GM20431 (cell line): ENCODE results near the gene CLDN7.

Source experiments
- in situ Hi-C: fragments of 300-500 bp; cut with MseI, MboI; formaldehyde crosslinking; loops from one replicate; pipeline ENCODE4 v1.15.0; 2020; ENCODE audit warnings: low sequenced_read_pairs; ENCODE audit not compliant: unreplicated experiment

CLDN7 gene

DNA sequence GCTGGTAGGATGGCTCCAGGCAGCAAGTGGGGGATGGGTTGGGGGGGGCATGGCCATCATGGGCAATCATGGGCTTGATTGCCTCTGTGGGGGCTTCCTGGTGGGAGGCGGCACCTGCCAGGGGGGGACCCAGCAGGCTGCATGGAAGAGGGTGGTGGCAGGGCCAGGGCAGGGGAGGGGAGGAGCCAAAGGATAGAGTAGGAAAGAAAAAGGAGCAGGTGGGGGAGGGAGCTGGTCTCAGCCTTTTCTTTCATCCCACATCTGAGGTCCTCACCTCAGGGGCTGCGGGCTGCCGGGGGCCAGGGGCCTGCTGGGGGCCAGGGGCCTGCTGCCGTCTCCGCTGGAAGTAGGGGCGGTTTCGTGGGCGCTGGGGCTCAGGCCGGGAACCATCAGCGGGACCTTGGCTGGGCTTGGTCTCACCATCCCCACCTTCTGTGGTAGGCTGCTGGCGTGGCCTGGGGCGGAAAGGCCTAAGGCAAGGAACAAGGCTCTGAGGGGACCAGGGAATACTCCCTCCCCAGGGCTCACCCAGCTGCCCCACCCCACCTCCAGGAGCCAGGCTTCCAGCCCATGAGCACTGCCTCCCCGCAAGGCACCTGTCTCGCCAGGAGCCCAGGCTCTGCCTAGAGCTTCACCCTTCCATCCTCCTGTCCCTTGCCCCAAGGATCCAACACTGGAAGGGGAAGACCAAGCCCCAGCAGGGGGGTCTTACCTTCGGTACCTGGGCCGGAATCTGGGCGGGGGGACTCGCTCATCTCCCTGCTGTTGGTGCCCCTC is 27.2 kb upstream of the CLDN7 start:
- in situ Hi-C loops, result loop anchor here (25.0 kb wide), 1 partner anchor 227 kb away; no protein-coding TSS in a partner anchor

DNA sequence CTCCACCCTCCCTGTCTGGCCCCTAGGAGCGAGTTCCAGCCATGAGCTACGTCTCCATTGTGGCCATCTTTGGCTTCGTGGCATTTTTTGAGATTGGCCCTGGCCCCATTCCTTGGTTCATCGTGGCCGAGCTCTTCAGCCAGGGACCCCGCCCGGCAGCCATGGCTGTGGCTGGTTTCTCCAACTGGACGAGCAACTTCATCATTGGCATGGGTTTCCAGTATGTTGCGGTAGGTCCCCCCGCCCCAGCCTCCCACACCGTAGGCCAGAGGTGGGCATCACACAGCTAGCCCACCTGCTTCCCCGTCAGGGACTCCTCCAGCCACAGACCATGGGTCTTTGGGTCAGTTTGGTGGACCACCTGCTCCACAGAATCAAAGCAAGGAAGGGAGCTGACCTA is 23.4 kb upstream of the CLDN7 start:
- in situ Hi-C loops, result loop anchor here (25.0 kb wide), 1 partner anchor 223 kb away; no protein-coding TSS in a partner anchor

DNA sequence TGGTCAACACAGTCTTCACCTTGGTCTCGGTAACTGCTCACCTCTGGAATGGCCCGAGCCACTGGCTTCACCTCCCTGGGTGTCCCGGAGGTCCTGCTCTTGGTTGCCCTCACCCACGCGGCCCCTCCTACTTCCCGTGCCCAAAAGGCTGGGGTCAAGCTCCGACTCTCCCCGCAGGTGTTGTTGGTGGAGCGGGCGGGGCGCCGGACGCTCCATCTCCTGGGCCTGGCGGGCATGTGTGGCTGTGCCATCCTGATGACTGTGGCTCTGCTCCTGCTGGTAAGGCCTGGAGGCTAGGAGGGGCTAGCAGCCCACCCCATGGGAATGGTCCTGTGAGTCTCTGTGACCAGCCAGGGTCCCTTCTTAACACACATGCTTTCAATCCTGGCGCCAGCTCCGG is 22.6 kb upstream of the CLDN7 start:
- in situ Hi-C loops, result loop anchor here (25.0 kb wide), 1 partner anchor 223 kb away; no protein-coding TSS in a partner anchor

DNA sequence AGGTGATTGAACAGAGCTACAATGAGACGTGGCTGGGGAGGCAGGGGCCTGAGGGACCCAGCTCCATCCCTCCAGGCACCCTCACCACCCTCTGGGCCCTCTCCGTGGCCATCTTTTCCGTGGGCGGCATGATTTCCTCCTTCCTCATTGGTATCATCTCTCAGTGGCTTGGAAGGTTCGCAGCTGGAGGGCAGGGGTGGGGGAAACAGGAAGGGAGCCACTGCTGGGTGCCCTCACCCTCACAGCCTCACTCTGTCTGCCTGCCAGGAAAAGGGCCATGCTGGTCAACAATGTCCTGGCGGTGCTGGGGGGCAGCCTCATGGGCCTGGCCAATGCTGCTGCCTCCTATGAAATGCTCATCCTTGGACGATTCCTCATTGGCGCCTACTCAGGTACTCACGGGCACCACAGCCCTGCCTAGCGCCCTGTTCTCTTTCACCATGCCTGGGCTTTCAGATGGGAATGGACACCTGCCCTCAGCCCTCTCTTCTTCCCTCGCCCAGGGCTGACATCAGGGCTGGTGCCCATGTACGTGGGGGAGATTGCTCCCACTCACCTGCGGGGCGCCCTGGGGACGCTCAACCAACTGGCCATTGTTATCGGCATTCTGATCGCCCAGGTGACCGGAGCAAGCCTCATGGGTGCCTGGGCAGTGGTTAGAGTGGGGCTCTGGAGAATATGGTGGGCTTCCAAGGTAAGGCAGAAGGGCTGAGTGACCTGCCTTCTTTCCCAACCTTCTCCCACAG is 21.4 kb upstream of the CLDN7 start:
- in situ Hi-C loops, result loop anchor here (25.0 kb wide), 1 partner anchor 221 kb away; no protein-coding TSS in a partner anchor

DNA sequence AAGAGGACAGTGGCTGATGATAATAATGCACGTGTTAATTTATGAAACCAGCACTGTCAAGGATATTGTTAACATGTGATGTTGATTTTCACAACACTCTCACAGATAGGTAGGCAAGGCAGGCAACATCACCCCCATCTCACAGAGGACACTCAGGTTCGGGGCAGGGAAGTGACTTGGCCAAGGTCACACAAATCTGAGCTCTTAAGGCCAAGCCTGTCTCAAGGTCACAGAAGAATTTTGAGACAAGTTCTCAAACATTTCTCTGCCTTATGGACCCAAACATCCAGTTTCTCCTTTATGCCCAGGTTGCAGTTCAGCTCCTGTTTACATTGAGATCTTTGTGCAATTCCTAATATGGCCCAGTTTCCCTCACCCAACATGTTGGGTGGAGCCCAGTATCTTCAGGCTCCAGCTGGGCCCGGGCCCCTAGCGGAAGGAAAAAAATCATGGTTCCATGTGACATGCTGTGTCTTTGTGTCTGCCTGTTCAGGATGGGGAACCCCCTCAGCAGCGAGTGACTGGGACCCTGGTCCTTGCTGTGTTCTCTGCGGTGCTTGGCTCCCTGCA is 20.6 kb upstream of the CLDN7 start:
- in situ Hi-C loops, result loop anchor here (25.0 kb wide), 1 partner anchor 221 kb away; no protein-coding TSS in a partner anchor

DNA sequence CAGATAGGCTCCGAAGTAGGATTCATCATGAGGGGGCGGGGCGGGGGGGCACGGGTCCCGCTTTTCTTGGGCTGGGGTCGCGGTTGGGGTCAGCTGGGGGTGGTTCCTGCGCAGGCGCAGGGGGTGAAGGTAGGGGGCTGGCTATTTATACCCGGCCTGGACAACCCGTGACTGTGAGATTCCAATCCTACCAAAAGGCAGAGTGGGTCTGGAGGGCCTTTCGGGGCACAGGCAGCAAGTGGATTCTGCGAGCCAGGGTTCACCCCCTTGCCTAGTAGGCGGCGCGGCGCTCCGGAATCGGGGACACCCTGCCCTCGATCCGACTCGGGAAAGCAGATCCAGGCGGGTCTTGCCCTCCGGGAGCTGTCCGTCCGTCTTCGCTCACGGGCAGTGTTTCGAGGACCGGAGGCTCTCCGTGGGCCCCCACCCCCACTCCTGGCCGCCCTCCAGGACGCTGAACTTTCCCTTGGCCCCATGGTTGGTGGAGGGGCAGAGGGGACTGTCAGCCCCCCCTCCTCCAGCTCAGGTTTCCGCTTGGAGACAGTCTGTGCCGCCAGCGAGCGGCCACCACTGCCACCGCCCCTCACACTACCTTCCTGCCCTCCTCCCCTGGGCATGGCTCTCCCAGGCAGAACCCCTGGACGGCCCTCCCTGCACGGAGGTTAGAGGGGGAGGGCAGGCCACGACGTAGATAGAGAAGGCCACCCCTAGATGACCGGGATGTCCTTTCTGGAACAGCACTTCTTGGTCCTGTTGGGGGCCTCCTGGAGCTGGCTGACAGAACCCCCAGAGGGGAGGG is 19.9 kb upstream of the CLDN7 start:
- in situ Hi-C loops, result loop anchor here (25.0 kb wide), 1 partner anchor 220 kb away; no protein-coding TSS in a partner anchor

DNA sequence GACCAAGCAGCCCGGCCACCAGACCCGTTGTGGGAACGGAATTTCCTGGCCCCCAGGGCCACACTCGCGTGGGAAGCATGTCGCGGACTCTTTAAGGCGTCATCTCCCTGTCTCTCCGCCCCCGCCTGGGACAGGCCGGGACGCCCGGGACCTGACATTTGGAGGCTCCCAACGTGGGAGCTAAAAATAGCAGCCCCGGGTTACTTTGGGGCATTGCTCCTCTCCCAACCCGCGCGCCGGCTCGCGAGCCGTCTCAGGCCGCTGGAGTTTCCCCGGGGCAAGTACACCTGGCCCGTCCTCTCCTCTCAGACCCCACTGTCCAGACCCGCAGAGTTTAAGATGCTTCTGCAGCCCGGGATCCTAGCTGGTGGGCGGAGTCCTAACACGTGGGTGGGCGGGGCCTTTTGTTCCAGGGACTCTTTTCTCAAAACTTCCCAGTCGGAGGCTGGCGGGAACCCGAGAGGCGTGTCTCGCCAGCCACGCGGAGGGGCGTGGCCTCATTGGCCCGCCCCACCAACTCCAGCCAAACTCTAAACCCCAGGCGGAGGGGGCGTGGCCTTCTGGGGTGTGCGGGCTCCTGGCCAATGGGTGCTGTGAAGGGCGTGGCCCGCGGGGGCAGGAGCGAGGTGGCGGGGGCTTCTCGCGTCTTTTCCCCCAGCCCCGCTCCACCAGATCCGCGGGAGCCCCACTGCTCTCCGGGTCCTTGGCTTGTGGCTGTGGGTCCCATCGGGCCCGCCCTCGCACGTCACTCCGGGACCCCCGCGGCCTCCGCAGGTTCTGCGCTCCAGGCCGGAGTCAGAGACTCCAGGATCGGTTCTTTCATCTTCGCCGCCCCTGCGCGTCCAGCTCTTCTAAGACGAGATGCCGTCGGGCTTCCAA is 19.0 kb upstream of the CLDN7 start, which contains the start of gene SLC2A4:
SLC2A4 (plus strand) TSS at position 645 of the 879 bp plus-strand sequence; CDS start at position 862, 217 bp downstream.
- in situ Hi-C loops, result loop anchor here (25.0 kb wide), 1 partner anchor 219 kb away; no protein-coding TSS in a partner anchor

DNA sequence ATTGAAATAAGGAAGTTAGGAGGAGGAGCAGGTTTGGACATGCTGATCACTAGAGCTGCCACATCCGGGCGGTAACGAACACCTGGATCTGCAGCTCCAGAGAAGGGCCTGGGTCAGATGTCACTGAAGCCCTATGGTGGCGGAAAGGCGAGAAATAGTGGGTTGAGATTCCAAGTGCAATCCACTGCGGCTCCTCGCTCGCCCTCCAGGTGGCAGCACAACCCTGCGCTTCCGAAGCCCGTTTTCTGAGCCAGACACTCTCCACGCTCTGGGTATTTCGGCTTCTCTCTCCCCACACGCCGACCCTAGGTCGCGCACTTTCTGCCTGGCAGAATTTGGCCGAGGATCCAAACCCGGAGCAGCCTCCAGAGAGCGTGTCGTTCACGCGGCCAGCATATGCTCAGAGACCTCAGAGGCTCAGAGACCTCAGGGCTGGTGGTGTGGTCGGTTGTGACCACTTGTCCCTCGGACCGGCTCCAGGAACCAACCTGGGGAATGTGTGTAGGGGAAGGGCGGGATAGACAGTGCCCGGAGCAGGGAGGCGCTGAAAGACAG is 18.3 kb upstream of the CLDN7 start:
- in situ Hi-C loops, result loop anchor here (25.0 kb wide), 1 partner anchor 218 kb away; no protein-coding TSS in a partner anchor

DNA sequence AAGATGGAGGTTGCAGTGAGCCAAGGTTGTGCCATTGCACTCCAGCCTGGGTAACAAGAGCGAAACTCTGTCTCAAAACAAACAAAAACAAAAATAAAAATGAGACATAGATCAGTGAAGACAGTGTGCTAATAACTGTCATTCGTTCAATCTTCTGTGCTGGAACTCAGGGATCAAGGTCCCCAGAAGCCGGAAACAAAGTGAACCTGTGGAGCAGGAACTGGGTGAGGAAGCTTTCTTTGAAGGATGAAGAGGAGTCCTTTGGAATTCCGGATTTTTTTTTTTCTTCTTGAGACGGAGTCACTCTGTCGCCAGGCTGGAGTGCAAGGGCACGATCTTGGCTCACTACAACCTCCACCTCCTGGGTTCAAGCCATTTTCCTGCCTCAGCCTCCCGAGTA is 17.2 kb upstream of the CLDN7 start:
- in situ Hi-C loops, result loop anchor here (25.0 kb wide), 1 partner anchor 217 kb away; no protein-coding TSS in a partner anchor

DNA sequence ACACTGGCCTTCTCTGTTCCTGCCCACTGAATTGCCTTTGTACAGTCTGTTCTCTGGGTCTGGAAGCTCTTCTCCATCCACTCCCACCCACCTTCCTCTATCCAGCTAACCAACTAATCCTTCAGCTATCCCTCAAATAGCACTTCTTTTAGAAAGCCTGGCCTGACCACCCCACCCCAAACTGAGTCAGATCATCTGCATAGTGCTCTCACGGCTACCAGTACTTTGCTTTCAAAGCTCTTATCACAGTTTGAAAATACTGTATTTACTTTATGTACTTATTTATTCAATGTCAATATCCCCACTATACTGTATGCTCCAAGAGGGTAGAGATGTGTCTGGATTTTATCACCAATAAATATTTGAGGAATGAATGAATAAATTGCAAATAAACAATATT is 4.5 kb upstream of the CLDN7 start:
- in situ Hi-C loops, result no loop called here

DNA sequence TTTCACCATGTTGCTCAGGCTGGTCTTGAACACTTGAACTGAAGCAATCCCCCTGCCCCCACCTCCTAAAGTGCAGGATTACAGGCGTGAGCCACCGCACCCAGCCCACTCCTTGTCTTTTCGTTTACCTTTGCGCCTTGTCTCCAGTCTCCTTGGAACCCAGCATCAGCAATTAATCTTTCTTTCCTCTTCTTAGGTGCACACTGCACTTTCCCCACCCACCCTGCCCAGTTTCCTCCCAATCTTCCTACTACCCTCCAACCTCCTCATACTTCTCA is 1.5 kb upstream of the CLDN7 start:
- in situ Hi-C loops, result no loop called here

DNA sequence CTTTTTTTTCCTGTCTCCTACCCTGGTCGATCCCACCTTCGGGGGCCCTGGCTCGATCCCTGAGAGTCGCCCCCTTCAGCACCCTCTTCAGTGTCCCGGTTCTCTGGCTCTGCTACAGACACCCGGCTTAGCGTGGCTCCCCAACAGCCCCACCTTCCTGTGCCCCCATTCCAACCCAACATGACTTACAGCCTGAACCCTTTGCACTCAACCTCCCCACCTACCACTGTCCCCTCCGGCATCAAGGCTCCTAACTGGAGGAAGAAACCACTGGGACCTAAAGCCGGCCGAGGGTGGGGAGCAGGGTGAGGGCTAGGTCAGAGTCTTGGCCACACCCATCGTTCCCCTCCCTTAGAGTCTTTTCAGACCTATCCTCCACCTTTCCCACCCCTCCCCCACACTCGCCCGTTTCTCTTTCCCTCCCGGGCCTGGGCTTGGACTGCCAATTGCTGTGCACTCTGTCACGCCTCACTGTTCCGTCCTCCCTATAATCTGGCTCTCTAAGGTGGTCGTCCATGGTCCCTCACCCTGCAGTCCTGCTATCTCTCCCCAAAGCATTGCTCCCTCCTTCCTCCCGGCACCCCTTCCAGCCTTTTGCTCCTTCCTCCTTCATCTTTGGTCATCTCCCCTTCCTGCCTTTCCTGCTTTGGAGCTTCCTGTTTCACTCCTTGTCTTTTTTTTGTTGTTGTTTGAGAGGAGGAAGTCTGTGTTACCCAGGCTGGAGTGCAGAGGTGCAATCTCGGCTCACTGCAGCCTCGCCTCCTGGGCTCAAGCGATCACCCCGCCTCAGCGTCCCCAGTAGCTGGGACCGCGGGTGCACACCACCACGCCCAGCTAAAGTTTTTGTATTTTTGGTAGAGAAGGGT is 890 bp upstream of the CLDN7 start:
- in situ Hi-C loops, result no loop called here

DNA sequence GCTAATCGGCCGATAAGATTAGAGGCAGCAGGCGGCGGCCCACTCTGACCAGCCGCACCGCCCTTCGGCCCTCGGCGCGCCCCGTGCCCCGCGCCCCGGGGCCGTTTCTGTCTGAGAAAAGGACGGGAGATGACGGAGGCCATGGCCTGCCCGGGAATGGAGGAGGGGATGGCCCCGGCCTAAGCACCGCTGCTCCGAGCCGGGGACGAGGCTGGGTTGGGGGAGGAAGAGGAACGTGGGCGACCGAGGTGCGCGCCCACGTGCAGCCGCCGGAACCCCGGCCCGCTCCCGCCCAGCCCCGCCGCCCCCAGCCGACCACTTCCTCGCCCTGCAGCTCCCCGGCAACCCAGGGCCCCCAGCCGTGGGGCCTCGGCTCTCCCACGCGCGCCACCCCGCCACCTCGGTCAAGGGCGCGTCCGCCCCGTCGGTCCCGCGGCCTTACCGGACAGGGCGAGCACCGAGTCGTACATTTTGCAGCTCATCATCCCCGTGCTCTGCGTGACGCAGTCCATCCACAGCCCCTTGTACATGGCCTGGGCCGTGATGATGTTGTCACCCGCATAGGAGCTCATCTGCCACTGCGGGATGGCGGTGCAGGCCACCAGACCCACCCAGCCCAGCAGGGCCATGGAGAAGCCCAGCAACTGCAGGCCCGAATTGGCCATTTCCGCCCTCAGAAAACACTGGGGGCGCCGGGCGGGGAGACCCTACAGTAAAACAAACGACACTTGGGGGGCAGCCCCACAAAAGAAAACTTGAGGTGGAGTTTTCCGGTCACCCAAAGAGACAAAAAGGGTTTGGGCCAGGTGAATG is 693 bp downstream of the CLDN7 start:
- in situ Hi-C loops, result no loop called here

DNA sequence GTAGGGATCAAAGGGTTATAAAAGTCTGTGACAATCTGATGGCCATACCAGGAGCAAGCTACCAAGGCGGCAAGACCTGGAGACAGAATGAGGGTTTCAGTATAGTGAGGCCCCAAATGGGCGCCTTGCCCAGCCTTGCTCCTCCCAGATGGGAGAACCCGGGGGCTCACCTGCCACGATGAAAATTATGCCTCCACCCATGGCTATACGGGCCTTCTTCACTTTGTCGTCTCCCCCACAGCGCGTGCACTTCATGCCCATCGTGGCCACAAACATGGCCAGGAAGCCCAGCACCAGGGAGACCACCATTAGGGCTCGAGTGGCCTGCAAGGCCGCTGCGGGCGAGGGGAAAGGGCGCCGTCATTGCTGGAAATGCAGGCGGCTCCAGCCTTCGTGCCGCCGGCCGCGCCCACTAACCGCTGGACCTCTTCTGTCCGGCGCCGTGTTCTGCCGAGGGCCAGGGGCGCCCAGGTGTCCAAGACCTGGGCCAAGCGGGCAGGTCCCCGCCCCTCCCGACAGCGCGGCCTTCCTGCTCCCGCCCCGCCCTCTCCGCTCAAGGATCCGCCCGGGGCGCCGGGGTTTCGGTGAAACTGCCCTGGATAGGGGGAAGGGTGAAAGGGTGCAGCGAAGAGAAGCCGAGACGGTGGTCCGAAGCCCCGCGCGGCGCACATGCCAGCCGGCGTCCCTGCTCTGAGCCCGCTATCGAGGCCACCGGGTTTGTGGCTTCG is 1.5 kb downstream of the CLDN7 start:
- in situ Hi-C loops, result no loop called here

DNA sequence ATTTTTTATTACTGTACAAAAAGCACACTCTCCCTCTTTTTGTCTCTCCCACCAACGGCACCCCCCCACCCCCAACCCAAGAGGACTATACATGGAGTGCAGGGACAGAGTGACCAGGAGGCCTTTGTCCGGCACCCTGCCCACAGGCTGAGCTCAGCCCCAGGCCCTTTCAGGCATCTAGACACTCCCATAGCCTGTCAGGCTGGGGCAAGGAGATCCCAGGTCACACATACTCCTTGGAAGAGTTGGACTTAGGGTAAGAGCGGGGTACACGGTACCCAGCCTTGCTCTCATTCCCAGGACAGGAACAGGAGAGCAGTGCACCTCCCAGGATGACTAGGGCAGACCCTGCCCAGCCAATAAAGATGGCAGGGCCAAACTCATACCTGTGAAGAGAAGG is 2.1 kb downstream of the CLDN7 start:
- in situ Hi-C loops, result no loop called here

DNA sequence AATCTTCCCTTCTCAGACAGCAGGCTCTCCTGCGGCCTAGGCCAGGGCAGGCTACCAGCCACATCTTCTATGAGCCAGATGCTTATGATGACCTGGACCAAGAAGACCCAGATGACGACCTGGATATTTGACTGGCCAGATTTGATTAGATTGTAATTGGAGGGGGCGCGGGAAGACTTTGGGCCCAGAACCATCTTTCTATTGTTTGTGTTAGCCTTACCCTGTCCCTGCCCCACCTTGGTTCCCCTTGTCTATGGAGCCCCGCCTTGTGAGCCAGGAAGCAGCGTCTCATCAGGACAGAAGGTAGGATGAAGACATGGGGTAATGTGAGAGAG is 2.8 kb downstream of the CLDN7 start:
- in situ Hi-C loops, result no loop called here
